B cell (primary cell): ENCODE measurements around the gene THSD4.
"Not testable (repeated sequence)": the region's sequence is repeated elsewhere in the genome, so short reads cannot be mapped to it uniquely, and the experiment has no call there.

Experiments
- CTCF ChIP-seq: fragments of 200-600 bp; IDR thresholded peaks from one replicate; pipeline ENCODE4 v1.8.0; 2022; ENCODE audit warnings: antibody characterized with exemption, mild to moderate bottlenecking
- EZH2 ChIP-seq: IDR thresholded peaks from 2 replicates; pipeline ENCODE4 v1.6.1; 2012; ENCODE audit warnings: borderline replicate concordance, low read depth, mild to moderate bottlenecking, moderate library complexity, low read length; ENCODE audit not compliant: insufficient read depth, poor library complexity, severe bottlenecking

- TF ChIP-seq CTCF, EZH2: not testable (repeated sequence)
These were observed 12.9 kb downstream of the THSD4 start for GRCh38 chr15:71128159-71128558.
